ENCODE data around the gene MORN4. TPM values are rescaled to one million over a fixed set of nuclear protein-coding genes. Genes with fewer than 3 reads are reported as not detected.

The MORN4 gene
- total RNA-seq, 2 donors from 2014 or later: 4.9 to 8.3 TPM

DNA sequence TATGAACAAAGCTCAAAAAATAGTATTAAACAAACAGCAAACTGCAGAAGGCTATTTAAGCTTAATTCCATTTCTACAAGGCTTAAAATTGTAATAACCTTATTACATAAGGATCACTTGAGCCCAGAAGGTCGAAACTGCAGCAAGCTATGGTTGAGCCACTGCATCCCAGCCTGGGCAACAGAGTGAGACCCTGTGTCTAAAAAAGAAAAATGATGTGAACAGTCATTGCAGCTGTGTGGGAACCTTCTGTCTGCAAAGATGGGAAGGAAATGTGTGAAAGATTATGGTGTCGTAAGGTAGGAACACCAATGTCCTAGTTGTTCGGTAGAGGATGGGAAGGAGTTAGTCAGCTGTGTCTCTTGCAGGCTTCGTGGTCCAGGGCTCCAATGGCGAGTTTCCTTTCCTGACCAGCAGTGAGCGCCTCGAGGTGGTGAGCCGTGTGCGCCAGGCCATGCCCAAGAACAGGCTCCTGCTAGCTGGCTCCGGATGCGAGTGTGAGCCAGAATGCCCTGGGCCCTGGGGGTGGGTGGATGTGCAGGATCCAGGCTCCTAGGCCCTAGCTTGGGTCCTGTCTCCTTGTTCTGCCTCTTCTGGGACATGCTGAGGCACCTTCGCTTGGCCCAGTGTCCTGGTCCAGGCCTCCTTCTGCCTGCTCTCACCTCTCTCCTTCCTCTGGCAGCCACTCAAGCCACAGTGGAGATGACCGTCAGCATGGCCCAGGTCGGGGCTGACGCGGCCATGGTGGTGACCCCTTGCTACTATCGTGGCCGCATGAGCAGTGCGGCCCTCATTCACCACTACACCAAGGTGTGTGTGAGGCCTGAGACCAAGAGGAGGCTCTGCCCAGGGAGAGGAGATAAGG is 34.7 kb downstream of the MORN4 start:
- no peaks in the 10 kb centered on the region for H3K27me3 ChIP-seq
- 89 to 92% methylated on average over 15 to 19 of the region's 19 CpGs for WGBS, 2 donors
- TF ChIP-seq, protein P1, sequence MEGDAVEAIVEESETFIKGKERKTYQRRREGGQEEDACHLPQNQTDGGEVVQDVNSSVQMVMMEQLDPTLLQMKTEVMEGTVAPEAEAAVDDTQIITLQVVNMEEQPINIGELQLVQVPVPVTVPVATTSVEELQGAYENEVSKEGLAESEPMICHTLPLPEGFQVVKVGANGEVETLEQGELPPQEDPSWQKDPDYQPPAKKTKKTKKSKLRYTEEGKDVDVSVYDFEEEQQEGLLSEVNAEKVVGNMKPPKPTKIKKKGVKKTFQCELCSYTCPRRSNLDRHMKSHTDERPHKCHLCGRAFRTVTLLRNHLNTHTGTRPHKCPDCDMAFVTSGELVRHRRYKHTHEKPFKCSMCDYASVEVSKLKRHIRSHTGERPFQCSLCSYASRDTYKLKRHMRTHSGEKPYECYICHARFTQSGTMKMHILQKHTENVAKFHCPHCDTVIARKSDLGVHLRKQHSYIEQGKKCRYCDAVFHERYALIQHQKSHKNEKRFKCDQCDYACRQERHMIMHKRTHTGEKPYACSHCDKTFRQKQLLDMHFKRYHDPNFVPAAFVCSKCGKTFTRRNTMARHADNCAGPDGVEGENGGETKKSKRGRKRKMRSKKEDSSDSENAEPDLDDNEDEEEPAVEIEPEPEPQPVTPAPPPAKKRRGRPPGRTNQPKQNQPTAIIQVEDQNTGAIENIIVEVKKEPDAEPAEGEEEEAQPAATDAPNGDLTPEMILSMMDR (IDR thresholded peaks at IDR 0.05): no peak
- no peak for TF ChIP-seq POLR2A (IDR thresholded peaks at IDR 0.05)
- H3K27ac ChIP-seq: no peak overlapping the region
- H3K4me3 ChIP-seq: no peak overlapping the region
- DNase-seq (no peak), ATAC-seq (no peak)
- no peaks in the 10 kb centered on the region for H3K9me3 ChIP-seq
- H3K4me1 ChIP-seq: peaks cover 13% of the 10 kb centered on the region
- no peaks in the 10 kb centered on the region for H3K36me3 ChIP-seq (replicated peaks in 1 of 2; ENCODE audit: insufficient read depth in 1 of 2, low read depth in 2 of 2)
- intact Hi-C loops (cut with DNase I): no loop called here

DNA sequence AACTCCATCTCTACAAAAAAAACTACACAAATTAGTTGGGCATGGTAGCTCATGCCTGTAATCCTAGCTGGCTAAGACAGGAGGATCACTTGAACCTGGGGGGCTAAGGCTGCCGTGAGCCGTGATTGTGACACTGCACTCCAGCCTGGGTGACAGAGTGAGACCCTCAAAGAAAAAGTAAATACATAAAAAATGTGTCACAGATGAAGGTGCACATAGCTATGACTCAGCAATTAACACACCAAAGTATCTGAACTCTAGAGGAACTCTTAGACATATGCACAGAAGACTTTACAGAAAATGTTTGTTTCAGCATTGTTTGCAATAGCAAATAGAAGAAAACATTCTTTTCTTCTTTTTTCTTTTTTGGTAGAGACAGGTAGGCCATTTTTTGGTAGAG is 35.5 kb downstream of the MORN4 start:
- ATAC-seq: no peak
- H3K36me3 ChIP-seq (replicated peaks in 1 of 2; ENCODE audit: insufficient read depth in 1 of 2, low read depth in 2 of 2): no peaks in the 10 kb centered on the region
- no peak overlapping the region for H3K4me3 ChIP-seq
- H3K4me1 ChIP-seq: peaks cover 15% of the 10 kb centered on the region
- peak overlapping the region in 1 of 4 donors; percentile 82 for H3K27ac ChIP-seq
- intact Hi-C loops (cut with DNase I): no loop called here
- TF ChIP-seq, protein P1 (IDR thresholded peaks at IDR 0.05): no peak
- no peak for TF ChIP-seq POLR2A (IDR thresholded peaks at IDR 0.05)
- 93 to 100% methylated on average over 2 of the region's 2 CpGs for WGBS, 2 donors
- DNase-seq: no peak
- no peaks in the 10 kb centered on the region for H3K27me3 ChIP-seq
- no peaks in the 10 kb centered on the region for H3K9me3 ChIP-seq

DNA sequence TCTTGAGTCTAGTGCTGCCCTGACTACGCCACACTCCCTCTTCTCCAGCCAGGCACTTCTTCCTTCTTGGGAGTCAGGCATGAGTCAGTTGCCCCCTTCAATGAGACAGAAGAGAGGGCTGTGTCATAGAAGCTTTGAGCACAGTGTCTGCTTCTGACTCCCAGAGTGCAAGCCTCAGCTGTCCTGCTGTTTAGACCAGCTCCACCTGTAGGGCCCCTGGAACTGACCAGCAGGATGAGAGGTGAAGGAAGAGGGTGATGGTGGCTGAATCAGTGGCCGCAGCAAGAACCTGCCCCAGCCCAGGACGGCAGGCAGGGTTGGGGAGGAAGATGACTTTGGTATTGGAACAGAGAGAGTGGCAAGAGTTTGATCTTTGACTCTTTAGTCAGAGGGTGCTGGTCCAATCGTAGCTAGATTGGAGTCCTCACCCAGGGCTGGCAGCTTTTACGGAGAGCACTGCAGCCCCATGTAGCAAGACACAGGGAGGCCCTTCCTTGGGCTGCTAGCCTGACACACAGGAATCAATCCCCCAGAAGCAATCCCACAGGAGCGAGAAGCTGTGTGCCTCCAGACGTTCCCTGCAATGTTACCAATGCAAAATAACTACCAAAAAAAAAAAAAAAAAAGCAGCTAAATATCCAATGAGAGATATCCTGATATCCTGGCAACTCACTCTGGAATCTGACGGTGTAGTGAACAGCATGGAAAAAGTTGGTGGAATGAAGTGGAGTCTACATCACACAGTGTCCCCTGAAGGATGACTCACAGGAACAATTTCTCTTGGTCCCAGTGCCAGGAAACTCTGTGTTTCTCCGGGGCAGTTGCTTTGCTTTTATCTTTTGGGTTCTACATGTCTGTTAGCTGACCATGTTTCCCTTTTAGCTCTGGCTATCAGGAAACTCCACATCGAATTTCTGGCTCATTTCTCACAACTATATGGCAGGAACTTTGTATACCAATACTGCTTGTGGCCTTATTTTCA is 36.9 kb downstream of the MORN4 start:
- intact Hi-C loops (cut with DNase I): no loop called here
- H3K9me3 ChIP-seq: no peaks in the 10 kb centered on the region
- H3K27me3 ChIP-seq: no peaks in the 10 kb centered on the region
- H3K4me3 ChIP-seq: no peak overlapping the region
- 44 to 51% methylated on average over 8 to 10 of the region's 10 CpGs for WGBS, 2 donors
- ATAC-seq: peak; percentile 83
- H3K36me3 ChIP-seq (replicated peaks in 1 of 2; ENCODE audit: insufficient read depth in 1 of 2, low read depth in 2 of 2): no peaks in the 10 kb centered on the region
- DNase-seq: peak in 3 of 4 donors; percentile 36 to 72 (median 70)
- H3K27ac ChIP-seq: peak overlapping the region; percentile 53 to 82 (median 67)
- TF ChIP-seq, protein P1 (IDR thresholded peaks at IDR 0.05): no peak
- TF ChIP-seq POLR2A (IDR thresholded peaks at IDR 0.05): no peak
- peaks cover 15% of the 10 kb centered on the region for H3K4me1 ChIP-seq

DNA sequence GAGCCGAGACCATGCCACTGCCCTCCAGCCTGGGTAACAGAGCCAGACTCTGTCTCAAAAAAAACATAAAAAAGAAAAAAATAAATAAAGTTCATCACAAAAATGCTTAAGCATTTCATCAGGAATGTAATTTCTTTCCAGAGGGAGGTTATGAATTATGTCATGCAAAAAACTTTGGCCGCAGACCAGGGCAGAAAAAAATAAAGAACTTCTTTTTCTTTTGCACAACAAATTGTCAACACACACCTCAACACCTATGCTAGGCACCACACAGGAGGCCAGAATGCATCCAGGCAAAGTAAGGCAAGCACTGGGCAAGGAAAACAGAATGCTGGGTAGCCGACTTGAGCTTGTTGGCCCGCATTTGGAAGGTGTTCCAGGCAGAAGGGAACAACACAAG is 39.9 kb downstream of the MORN4 start:
- peak; percentile 36 for ATAC-seq
- Histone ChIP-seq H3K27ac (peak overlapping the region in 3 of 4 donors; percentile 49 to 70 (median 54)), H3K4me3 (no peak overlapping the region), H3K27me3 (no peaks in the 10 kb centered on the region), H3K4me1 (peaks cover 36% of the 10 kb centered on the region), H3K36me3 (replicated peaks in 1 of 2; ENCODE audit: insufficient read depth in 1 of 2, low read depth in 2 of 2) (no peaks in the 10 kb centered on the region), H3K9me3 (no peaks in the 10 kb centered on the region)
- WGBS, 2 donors: 62 to 77% methylated on average over 4 of the region's 4 CpGs
- intact Hi-C loops (cut with DNase I): no loop called here
- DNase-seq: peak in 2 of 4 donors; percentile 27 to 34
- TF ChIP-seq, protein P1 (IDR thresholded peaks at IDR 0.05): no peak
- no peak for TF ChIP-seq POLR2A (IDR thresholded peaks at IDR 0.05)
